Type B pancreatic cell (in vitro differentiated cells): ENCODE measurements around the gene RPS6KA2. TPM values are rescaled to one million over a fixed set of nuclear protein-coding genes. Genes with fewer than 3 reads are reported as not detected.

Experiments
- DNase-seq: peaks from one replicate; pipeline ENCODE4 v3.0.0; 2021; ENCODE audit warnings: mixed read lengths; ENCODE audit not compliant: unreplicated experiment; ENCODE audit errors: extremely low spot score
- H3K27ac Mint-ChIP-seq: 2 replicates; pipeline ENCODE4 v1.8.0; 2021; ENCODE audit warnings: mild to moderate bottlenecking, mixed read lengths
- H3K27me3 Mint-ChIP-seq: 2 replicates; pipeline ENCODE4 v1.8.0; 2021; ENCODE audit warnings: mixed read lengths
- H3K36me3 Mint-ChIP-seq: 2 replicates; pipeline ENCODE4 v1.8.0; 2021; ENCODE audit warnings: mixed read lengths
- H3K4me1 Mint-ChIP-seq: one replicate; pipeline ENCODE4 v1.8.0; 2021; ENCODE audit warnings: mixed read lengths; ENCODE audit not compliant: unreplicated experiment
- H3K4me3 Mint-ChIP-seq: 2 replicates; pipeline ENCODE4 v1.8.0; 2021; ENCODE audit warnings: mild to moderate bottlenecking, mixed read lengths
- H3K9me3 Mint-ChIP-seq: 2 replicates; pipeline ENCODE4 v1.8.0; 2021; ENCODE audit warnings: mixed read lengths
- total RNA-seq: library from RNA; stranded (reverse); gene quantifications from 2 replicates; pipeline ENCODE4 v1.2.1, GENCODE V29; 2021; ENCODE audit warnings: low replicate concordance
- TF ChIP-seq, protein P1 (sequence below): fragments of 200-600 bp; sonication (generic); conservative IDR thresholded peaks from 2 replicates; pipeline ENCODE4 v1.5.0; 2021; ENCODE audit warnings: antibody characterized with exemption, mild to moderate bottlenecking

RPS6KA2 gene
- total RNA-seq, 1 donor from 2014 or later = 23.8 TPM

DNA sequence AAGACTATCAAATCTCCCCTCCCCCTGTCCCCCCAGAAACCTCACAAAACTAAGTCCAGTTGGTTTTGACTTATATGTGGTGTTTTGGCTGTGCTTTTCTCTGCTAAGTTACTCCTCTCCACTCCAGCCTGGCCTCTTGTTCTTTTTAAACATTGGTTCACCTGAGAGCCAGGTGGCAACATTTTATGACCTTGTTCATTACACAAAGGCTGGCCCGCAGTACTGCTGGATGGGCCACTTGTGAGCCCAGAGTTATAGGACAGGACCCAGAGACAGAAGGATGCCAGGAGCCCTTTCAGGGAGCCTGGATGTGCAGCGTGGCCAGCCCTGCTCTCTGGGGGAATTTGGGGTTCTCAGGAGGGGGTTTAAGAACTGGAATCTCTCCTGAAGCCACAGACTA is 130.6 kb downstream of the RPS6KA2 start:
- Mint-ChIP-seq H3K27ac (no peak overlapping the region), H3K36me3 (peaks cover 11% of the 10 kb centered on the region), H3K9me3 (no peaks in the 10 kb centered on the region), H3K4me3 (no peak overlapping the region), H3K4me1 (peaks cover 14% of the 10 kb centered on the region), H3K27me3 (no peaks in the 10 kb centered on the region)
- no peak for DNase-seq
- TF ChIP-seq, protein P1, sequence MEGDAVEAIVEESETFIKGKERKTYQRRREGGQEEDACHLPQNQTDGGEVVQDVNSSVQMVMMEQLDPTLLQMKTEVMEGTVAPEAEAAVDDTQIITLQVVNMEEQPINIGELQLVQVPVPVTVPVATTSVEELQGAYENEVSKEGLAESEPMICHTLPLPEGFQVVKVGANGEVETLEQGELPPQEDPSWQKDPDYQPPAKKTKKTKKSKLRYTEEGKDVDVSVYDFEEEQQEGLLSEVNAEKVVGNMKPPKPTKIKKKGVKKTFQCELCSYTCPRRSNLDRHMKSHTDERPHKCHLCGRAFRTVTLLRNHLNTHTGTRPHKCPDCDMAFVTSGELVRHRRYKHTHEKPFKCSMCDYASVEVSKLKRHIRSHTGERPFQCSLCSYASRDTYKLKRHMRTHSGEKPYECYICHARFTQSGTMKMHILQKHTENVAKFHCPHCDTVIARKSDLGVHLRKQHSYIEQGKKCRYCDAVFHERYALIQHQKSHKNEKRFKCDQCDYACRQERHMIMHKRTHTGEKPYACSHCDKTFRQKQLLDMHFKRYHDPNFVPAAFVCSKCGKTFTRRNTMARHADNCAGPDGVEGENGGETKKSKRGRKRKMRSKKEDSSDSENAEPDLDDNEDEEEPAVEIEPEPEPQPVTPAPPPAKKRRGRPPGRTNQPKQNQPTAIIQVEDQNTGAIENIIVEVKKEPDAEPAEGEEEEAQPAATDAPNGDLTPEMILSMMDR = no peak

DNA sequence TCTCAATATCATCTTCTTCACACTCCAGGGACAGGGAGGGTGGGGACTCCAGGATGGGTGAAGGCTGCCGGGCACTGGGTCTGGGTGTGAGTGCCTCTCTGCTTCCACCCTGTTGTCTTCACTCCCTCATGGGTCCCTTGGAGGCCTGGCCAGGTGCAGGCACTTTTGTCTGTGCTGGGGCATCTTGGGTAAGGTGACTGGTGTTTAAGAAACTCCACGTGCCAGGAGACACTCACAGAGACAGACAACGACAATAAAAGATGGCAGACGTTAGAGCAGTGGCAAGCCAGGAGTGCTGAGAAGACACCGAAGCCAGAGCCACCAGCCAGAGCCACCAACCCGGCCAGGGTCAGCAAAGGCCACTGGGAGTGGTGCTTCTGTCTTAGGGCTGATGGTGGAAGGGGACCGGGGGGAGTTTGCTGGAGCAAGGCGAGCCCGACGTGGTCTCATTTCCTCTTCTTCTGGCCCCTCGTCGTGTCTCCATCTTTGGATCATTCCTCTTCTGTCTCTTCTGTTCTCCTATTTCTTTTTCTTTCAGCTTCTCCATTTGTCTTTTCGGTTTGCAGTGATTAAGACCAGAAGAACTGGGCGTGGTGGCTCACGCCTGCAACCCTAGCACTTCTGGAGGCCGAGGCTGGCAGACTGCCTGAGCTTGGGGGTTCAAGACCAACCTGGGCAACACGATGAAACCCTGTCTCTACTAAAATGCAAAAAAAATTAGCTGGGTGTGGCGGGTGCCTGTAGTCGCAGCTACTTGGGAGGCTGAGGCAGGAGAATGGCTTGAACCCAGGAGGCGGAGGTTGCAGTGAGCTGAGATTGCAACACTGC is 131.3 kb downstream of the RPS6KA2 start:
- peaks cover 17% of the 10 kb centered on the region for H3K4me1 Mint-ChIP-seq
- no peaks in the 10 kb centered on the region for H3K9me3 Mint-ChIP-seq
- H3K27ac Mint-ChIP-seq = no peak overlapping the region
- H3K4me3 Mint-ChIP-seq = peak overlapping the region; percentile 41
- H3K36me3 Mint-ChIP-seq = peaks cover 11% of the 10 kb centered on the region
- TF ChIP-seq, protein P1 = no peak
- DNase-seq = no peak
- H3K27me3 Mint-ChIP-seq = no peaks in the 10 kb centered on the region

DNA sequence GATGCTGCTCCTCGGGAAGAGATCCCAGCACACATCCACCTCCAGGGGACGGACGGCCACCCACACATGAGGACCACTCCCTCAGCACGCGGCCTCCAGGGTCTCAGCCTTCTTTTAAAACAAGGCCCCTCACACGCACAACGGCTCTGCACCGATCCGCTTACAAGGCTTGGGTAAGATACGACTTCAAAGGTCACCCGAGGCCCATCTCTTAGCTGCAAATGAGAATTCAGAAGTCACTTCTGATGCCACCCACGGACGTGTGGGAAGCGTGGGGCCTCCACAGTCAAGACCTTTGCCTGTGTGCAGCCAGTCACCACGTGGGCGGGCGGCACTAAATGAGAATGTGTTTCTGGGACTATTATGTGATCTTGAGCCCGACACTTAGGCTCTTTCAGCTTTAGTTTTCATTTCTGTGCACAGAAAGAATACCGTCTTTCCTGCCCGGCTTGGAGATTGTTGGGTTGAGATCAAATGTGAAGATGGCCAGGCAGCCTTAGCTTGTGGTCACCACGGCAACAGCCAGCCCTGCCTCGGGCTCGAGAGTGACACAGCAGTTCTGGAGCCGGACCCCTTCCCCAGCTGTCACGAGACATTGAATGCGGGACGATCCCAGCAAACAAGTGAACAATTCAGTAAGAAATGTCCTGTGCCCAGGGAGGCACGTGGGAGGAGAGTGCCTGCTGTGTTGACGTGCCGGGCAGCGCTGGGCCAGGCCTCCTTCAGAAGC is 132.1 kb downstream of the RPS6KA2 start:
- no peak for DNase-seq
- no peak overlapping the region for H3K4me3 Mint-ChIP-seq
- TF ChIP-seq, protein P1 = no peak
- peaks cover 4% of the 10 kb centered on the region for H3K36me3 Mint-ChIP-seq
- peaks cover 17% of the 10 kb centered on the region for H3K4me1 Mint-ChIP-seq
- no peaks in the 10 kb centered on the region for H3K27me3 Mint-ChIP-seq
- H3K27ac Mint-ChIP-seq = no peak overlapping the region
- H3K9me3 Mint-ChIP-seq = no peaks in the 10 kb centered on the region

DNA sequence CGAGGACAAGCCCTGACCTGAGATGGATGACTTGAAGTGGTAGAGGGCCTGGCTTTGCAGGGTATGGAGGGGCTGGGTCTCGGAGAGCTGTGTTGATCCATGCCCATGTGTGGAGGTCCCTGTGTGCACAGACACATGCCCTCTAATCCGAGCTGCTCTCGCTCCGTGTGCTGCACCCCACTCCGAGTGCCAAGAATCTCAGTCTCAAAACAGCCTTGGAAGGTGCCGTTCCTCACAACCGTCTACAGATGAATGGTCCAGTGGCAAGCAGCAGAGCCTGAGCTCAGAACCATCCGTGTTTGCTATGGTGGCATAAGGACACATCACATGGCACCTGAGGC is 133.0 kb downstream of the RPS6KA2 start:
- no peaks in the 10 kb centered on the region for H3K9me3 Mint-ChIP-seq
- H3K4me3 Mint-ChIP-seq = no peak overlapping the region
- TF ChIP-seq, protein P1 = no peak
- H3K27ac Mint-ChIP-seq = no peak overlapping the region
- H3K36me3 Mint-ChIP-seq = no peaks in the 10 kb centered on the region
- no peak for DNase-seq
- H3K4me1 Mint-ChIP-seq = peaks cover 17% of the 10 kb centered on the region
- H3K27me3 Mint-ChIP-seq = no peaks in the 10 kb centered on the region

DNA sequence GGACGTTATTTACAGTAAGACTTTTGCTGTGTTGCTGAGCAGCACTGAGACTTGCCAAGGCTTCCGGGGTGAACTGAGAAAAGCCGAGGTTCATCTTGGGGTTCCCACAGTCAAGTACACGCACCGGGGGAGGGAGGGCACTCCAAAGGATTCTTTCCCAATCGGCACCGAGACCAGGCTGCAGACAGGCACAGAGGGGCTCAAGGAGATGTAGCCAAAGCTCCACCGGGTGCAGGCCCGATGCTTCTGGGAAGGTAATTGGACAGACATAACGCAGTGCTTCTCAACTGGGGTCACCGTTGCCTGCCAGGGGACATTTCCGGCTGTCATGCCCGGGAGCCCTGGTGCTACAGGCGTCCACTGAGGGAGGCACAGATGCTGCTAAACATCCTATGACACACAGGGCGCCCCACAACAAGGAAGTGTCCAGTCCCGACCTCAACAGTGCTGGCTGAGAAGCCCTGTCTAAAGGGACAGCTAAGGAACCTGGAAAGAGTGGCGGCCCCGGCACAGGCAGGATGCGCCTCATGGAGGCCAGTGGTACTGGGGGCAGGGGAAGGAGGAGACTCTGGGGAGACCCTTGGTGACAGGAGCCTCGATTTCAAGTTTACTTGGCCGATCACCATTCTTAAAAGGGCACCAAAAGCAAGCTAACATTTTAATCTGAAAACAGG is 133.5 kb downstream of the RPS6KA2 start:
- H3K36me3 Mint-ChIP-seq = no peaks in the 10 kb centered on the region
- H3K27me3 Mint-ChIP-seq = no peaks in the 10 kb centered on the region
- no peak overlapping the region for H3K4me3 Mint-ChIP-seq
- H3K4me1 Mint-ChIP-seq = peaks cover 17% of the 10 kb centered on the region
- TF ChIP-seq, protein P1 = no peak
- H3K9me3 Mint-ChIP-seq = no peaks in the 10 kb centered on the region
- H3K27ac Mint-ChIP-seq = no peak overlapping the region
- no peak for DNase-seq
